PFSK-1 (cell line): ENCODE measurements around the gene PTCH1.

Source experiments
- FOXP2 ChIP-seq: optimal IDR thresholded peaks from 2 replicates; pipeline ENCODE3; 2011; ENCODE audit warnings: borderline replicate concordance, control low read depth, inconsistent platforms; ENCODE audit not compliant: insufficient read depth; ENCODE audit errors: extremely low read length, extremely low read depth
- POLR2AphosphoS5 ChIP-seq: IDR thresholded peaks from 2 replicates; pipeline ENCODE4 v1.6.1; 2012; ENCODE audit warnings: low read depth, mild to moderate bottlenecking, control low read depth, low read length, moderate library complexity
- SIN3A ChIP-seq: IDR thresholded peaks from 2 replicates; pipeline ENCODE4 v1.6.1; 2012; ENCODE audit warnings: mild to moderate bottlenecking, low read length, moderate library complexity, borderline replicate concordance; ENCODE audit not compliant: insufficient read depth
- TAF1 ChIP-seq: IDR thresholded peaks from 2 replicates; pipeline ENCODE4 v1.6.1; 2012; ENCODE audit warnings: low read length, control low read depth, borderline replicate concordance; ENCODE audit not compliant: insufficient read depth
- TF ChIP-seq, protein P1 (sequence below), 2 experiments: IDR thresholded peaks; 2 replicates each; pipeline versions ENCODE4 v1.6.1 to v1.8.0; 2011 to 2012; ENCODE audit warnings: low read depth in 2 of 2, low read length in 2 of 2, control low read depth in 1 of 2, inconsistent platforms in 1 of 2, mild to moderate bottlenecking in 1 of 2, moderate library complexity in 1 of 2; ENCODE audit not compliant: insufficient read depth in 1 of 2

Gene PTCH1

DNA sequence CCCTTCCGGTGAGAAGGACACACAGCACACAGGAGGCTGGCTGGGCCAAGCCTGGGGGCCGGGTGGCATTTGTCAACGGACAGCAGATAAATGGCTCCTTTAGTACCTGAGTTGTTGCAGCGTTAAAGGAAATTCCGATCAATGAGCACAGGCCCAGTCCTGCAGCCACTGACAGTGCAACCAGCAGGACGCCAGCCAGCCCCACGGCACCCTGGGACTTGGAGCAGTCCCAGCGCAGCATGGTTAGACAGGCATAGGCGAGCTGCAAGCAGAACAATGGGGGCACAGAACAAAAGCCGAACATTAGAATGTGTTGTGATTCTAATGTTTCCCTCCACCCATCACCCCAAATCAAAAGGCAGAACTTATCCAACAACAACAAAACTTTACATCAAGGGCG is 39.3 kb downstream of the PTCH1 start:
- TF ChIP-seq SIN3A, result no peak
- no peak for TF ChIP-seq POLR2AphosphoS5
- TF ChIP-seq, protein P1, sequence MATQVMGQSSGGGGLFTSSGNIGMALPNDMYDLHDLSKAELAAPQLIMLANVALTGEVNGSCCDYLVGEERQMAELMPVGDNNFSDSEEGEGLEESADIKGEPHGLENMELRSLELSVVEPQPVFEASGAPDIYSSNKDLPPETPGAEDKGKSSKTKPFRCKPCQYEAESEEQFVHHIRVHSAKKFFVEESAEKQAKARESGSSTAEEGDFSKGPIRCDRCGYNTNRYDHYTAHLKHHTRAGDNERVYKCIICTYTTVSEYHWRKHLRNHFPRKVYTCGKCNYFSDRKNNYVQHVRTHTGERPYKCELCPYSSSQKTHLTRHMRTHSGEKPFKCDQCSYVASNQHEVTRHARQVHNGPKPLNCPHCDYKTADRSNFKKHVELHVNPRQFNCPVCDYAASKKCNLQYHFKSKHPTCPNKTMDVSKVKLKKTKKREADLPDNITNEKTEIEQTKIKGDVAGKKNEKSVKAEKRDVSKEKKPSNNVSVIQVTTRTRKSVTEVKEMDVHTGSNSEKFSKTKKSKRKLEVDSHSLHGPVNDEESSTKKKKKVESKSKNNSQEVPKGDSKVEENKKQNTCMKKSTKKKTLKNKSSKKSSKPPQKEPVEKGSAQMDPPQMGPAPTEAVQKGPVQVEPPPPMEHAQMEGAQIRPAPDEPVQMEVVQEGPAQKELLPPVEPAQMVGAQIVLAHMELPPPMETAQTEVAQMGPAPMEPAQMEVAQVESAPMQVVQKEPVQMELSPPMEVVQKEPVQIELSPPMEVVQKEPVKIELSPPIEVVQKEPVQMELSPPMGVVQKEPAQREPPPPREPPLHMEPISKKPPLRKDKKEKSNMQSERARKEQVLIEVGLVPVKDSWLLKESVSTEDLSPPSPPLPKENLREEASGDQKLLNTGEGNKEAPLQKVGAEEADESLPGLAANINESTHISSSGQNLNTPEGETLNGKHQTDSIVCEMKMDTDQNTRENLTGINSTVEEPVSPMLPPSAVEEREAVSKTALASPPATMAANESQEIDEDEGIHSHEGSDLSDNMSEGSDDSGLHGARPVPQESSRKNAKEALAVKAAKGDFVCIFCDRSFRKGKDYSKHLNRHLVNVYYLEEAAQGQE (IDR thresholded peaks at IDR 0.05; ENCODE audit: insufficient read depth in 1 of 2, low read depth in 2 of 2, low read length in 2 of 2), result no peak
- no peak for TF ChIP-seq TAF1
- no peak for TF ChIP-seq FOXP2

- TF ChIP-seq TAF1, result no peak
- TF ChIP-seq SIN3A, result no peak
- TF ChIP-seq POLR2AphosphoS5, result no peak
- no peak for TF ChIP-seq FOXP2
- TF ChIP-seq, protein P1 (IDR thresholded peaks at IDR 0.05; ENCODE audit: insufficient read depth in 1 of 2, low read depth in 2 of 2, low read length in 2 of 2), result no peak
Observed at GRCh38 chr9:95468791-95469190, 48.0 kb downstream of the PTCH1 start.

DNA sequence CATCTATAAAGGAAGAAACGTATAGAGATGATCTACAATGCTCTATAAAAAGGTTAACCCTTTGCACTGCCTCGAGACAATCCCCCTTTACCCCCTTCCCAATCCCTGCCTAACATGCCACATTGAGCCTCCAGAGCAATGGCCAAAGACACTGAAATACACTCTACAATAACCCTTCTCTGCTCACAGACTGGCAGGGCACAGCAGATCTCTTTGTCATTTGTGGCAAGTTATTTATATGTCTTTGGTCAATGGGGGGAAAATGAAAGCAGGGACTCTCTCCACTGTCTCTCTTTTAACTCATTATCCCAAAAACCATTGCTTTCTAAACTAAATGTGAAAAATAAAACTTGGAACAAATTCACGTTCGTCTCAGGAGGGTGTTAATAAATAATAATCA is 51.7 kb downstream of the PTCH1 start:
- no peak for TF ChIP-seq FOXP2
- TF ChIP-seq, protein P1 (IDR thresholded peaks at IDR 0.05; ENCODE audit: insufficient read depth in 1 of 2, low read depth in 2 of 2, low read length in 2 of 2), result no peak
- no peak for TF ChIP-seq TAF1
- TF ChIP-seq SIN3A, result no peak
- TF ChIP-seq POLR2AphosphoS5, result no peak

GRCh38 chr9:95463148-95464060 is 53.4 kb downstream of the PTCH1 start:
- TF ChIP-seq, protein P1 (IDR thresholded peaks at IDR 0.05; ENCODE audit: insufficient read depth in 1 of 2, low read depth in 2 of 2, low read length in 2 of 2), result no peak
- TF ChIP-seq FOXP2, result no peak
- no peak for TF ChIP-seq POLR2AphosphoS5
- TF ChIP-seq SIN3A, result no peak
- TF ChIP-seq TAF1, result no peak
